GM18508 (cell line): ENCODE data around the gene UCN2.

Source experiments
- ATAC-seq: cut with Tn5 transposase; IDR thresholded peaks from one replicate; pipeline ENCODE4 v1.9.1; 2021; ENCODE audit warnings: moderate number of reproducible peaks; ENCODE audit not compliant: insufficient read depth, unreplicated experiment

UCN2 gene

GRCh38 chr3:48563382-48563918, at the start of gene UCN2:
TSS of gene UCN2 (minus strand) at chr3:48563781. CDS start at chr3:48563124, 657 bp downstream.
- no peak for ATAC-seq

GRCh38 chr3:48612309-48612708, 48.7 kb upstream of the UCN2 start:
- ATAC-seq: no peak

- peak; percentile 80 for ATAC-seq
Observed at GRCh38 chr3:48609088-48610005, 45.8 kb upstream of the UCN2 start, which contains the start of gene UQCRC1. TSS of gene UQCRC1 (minus strand) at chr3:48609646. CDS start at chr3:48609620, 26 bp downstream.

GRCh38 chr3:48607519-48607918, 43.9 kb upstream of the UCN2 start:
- ATAC-seq: no peak

GRCh38 chr3:48601622-48601994, 38.0 kb upstream of the UCN2 start:
- ATAC-seq: no peak

GRCh38 chr3:48600711-48601621, 37.4 kb upstream of the UCN2 start:
- ATAC-seq: no peak

- ATAC-seq: no peak
Observed at GRCh38 chr3:48599509-48600285, 36.1 kb upstream of the UCN2 start.

GRCh38 chr3:48599077-48599501, 35.5 kb upstream of the UCN2 start:
- ATAC-seq: no peak

GRCh38 chr3:48598323-48599076, 34.9 kb upstream of the UCN2 start:
- no peak for ATAC-seq

GRCh38 chr3:48597408-48597800, 33.8 kb upstream of the UCN2 start:
- ATAC-seq: no peak

GRCh38 chr3:48596676-48597407, 33.3 kb upstream of the UCN2 start:
- no peak for ATAC-seq

- no peak for ATAC-seq
Observed at GRCh38 chr3:48596157-48596556, 32.6 kb upstream of the UCN2 start.

GRCh38 chr3:48595526-48596121, 32.0 kb upstream of the UCN2 start:
- ATAC-seq: no peak

GRCh38 chr3:48595075-48595525, 31.5 kb upstream of the UCN2 start, which contains the start of gene COL7A1:
TSS of gene COL7A1 (minus strand) at chr3:48595329. CDS start at chr3:48595159, 170 bp downstream.
- ATAC-seq: no peak

GRCh38 chr3:48594417-48595049, 31.0 kb upstream of the UCN2 start:
- ATAC-seq: no peak

- ATAC-seq: no peak
Observed at GRCh38 chr3:48593337-48593736, 29.8 kb upstream of the UCN2 start.

GRCh38 chr3:48592519-48593087, 29.0 kb upstream of the UCN2 start:
- ATAC-seq: no peak
